HG02678 (cell line): ENCODE results near the gene NDFIP2.
"Not testable (repeated sequence)": the region's sequence is repeated elsewhere in the genome, so short reads cannot be mapped to it uniquely, and the experiment has no call there.

Source experiments
- ATAC-seq: cut with Tn5 transposase; IDR thresholded peaks from one replicate; pipeline ENCODE4 v1.9.1; 2021; ENCODE audit warnings: mild to moderate bottlenecking, moderate library complexity; ENCODE audit not compliant: unreplicated experiment

NDFIP2 gene

GRCh38 chr13:79589603-79590393 is 108.8 kb downstream of the NDFIP2 start:
- ATAC-seq = no peak

GRCh38 chr13:79590394-79590676 is 109.4 kb downstream of the NDFIP2 start:
- no peak for ATAC-seq

- no peak for ATAC-seq
Measured at GRCh38 chr13:79591493-79591892, 110.5 kb downstream of the NDFIP2 start.

GRCh38 chr13:79593121-79593520 is 112.2 kb downstream of the NDFIP2 start:
- no peak for ATAC-seq

GRCh38 chr13:79593641-79594275 is 112.8 kb downstream of the NDFIP2 start:
- ATAC-seq = no peak

- ATAC-seq = not testable (repeated sequence)
Measured at GRCh38 chr13:79600146-79600545, 119.2 kb downstream of the NDFIP2 start.

- ATAC-seq = no peak
Measured at GRCh38 chr13:79602936-79603335, 122.0 kb downstream of the NDFIP2 start.

GRCh38 chr13:79604752-79605151 is 123.8 kb downstream of the NDFIP2 start:
- no peak for ATAC-seq
